Tibial artery (tissue), 4 donors: ENCODE data around the gene BACH1.

ENCODE experiments used
- DNase-seq, 2 donors: peaks; one replicate each; pipeline ENCODE4 v3.0.0-alpha.2; 2019
- H3K27ac ChIP-seq, 2 donors: fragments of 200-600 bp; sonication (generic) in 1 of 2; 1 replicate in 1 of 2; 2 replicates in 1 of 2; pipeline ENCODE4 v1.5.1; 2018 to 2019; ENCODE audit warnings: mild to moderate bottlenecking in 1 of 2
- H3K27me3 ChIP-seq, 2 donors: fragments of 200-600 bp; sonication (generic) in 1 of 2; one replicate each; pipeline versions ENCODE4 v1.5.1 to v1.6.0; 2016 to 2019
- H3K36me3 ChIP-seq, 3 donors: fragments of 200-600 bp; sonication (generic) in 2 of 3; one replicate each; pipeline ENCODE4 v1.5.1; 2016 to 2019; ENCODE audit warnings: mild to moderate bottlenecking in 2 of 3
- H3K4me1 ChIP-seq, 4 donors: fragments of 200-600 bp; sonication (generic) in 2 of 4; 1 replicate in 3 of 4; 2 replicates in 1 of 4; pipeline ENCODE4 v1.5.1; 2016 to 2019
- H3K4me3 ChIP-seq, 2 donors: fragments of 200-600 bp; sonication (generic) in 1 of 2; 1 replicate in 1 of 2; 2 replicates in 1 of 2; pipeline ENCODE4 v1.5.1; 2018 to 2019; ENCODE audit warnings: mild to moderate bottlenecking in 2 of 2
- H3K9me3 ChIP-seq, 3 donors: fragments of 200-600 bp; sonication (generic) in 1 of 3; one replicate each; pipeline ENCODE4 v1.5.1; 2016 to 2019
- CTCF ChIP-seq, 2 experiments: fragments of 200-600 bp in 1 of 2; fragments of 450-650 bp in 1 of 2; IDR thresholded peaks; one replicate each; pipeline ENCODE4 v1.5.1; 2017 to 2019; ENCODE audit warnings: antibody characterized with exemption in 2 of 2, mild to moderate bottlenecking in 1 of 2, moderate library complexity in 1 of 2
- intact Hi-C: fragments of 100-400 bp; cut with DNase I; formaldehyde crosslinking; loops from one replicate; pipeline ENCODE4 v1.15.0; 2023; ENCODE audit warnings: low total_unique reads

Gene BACH1

GRCh38 chr21:29301691-29302090 lies 3.0 kb downstream of the BACH1 start:
- H3K36me3 ChIP-seq = no peaks in the 10 kb centered on the region
- H3K4me3 ChIP-seq = no peak overlapping the region
- H3K9me3 ChIP-seq = no peaks in the 10 kb centered on the region
- no peak for DNase-seq
- intact Hi-C loops = no loop called here
- no peaks in the 10 kb centered on the region for H3K27me3 ChIP-seq
- TF ChIP-seq CTCF (IDR thresholded peaks at IDR 0.05) = no peak
- H3K4me1 ChIP-seq = peaks cover 0 to 75% (median 29%) of the 10 kb centered on the region in 4 donors
- no peak overlapping the region for H3K27ac ChIP-seq

GRCh38 chr21:29302359-29302875 lies 3.7 kb downstream of the BACH1 start:
- no peaks in the 10 kb centered on the region for H3K36me3 ChIP-seq
- H3K4me3 ChIP-seq = no peak overlapping the region
- H3K4me1 ChIP-seq = peaks cover 0 to 82% (median 29%) of the 10 kb centered on the region in 4 donors
- no peak for DNase-seq
- intact Hi-C loops = no loop called here
- peak overlapping the region in 1 of 2 donors; percentile 37 for H3K27ac ChIP-seq
- H3K9me3 ChIP-seq = no peaks in the 10 kb centered on the region
- H3K27me3 ChIP-seq = no peaks in the 10 kb centered on the region
- TF ChIP-seq CTCF (IDR thresholded peaks at IDR 0.05) = no peak

GRCh38 chr21:29303288-29303687 lies 4.6 kb downstream of the BACH1 start:
- H3K9me3 ChIP-seq = no peaks in the 10 kb centered on the region
- H3K4me3 ChIP-seq = no peak overlapping the region
- peaks cover 0 to 87% (median 29%) of the 10 kb centered on the region in 4 donors for H3K4me1 ChIP-seq
- intact Hi-C loops = no loop called here
- no peak for TF ChIP-seq CTCF (IDR thresholded peaks at IDR 0.05)
- no peaks in the 10 kb centered on the region for H3K27me3 ChIP-seq
- H3K27ac ChIP-seq = peak overlapping the region in 1 of 2 donors; percentile 37
- no peaks in the 10 kb centered on the region for H3K36me3 ChIP-seq
- no peak for DNase-seq

GRCh38 chr21:29304597-29304996 lies 5.9 kb downstream of the BACH1 start:
- no peak for DNase-seq
- Histone ChIP-seq H3K27ac (no peak overlapping the region), H3K36me3 (no peaks in the 10 kb centered on the region), H3K9me3 (no peaks in the 10 kb centered on the region), H3K4me1 (peaks cover 0 to 97% (median 32%) of the 10 kb centered on the region in 4 donors), H3K4me3 (no peak overlapping the region), H3K27me3 (no peaks in the 10 kb centered on the region)
- intact Hi-C loops = no loop called here
- TF ChIP-seq CTCF (IDR thresholded peaks at IDR 0.05) = no peak

GRCh38 chr21:29305068-29305467 lies 6.3 kb downstream of the BACH1 start:
- DNase-seq = no peak
- intact Hi-C loops = no loop called here
- no peak overlapping the region for H3K4me3 ChIP-seq
- TF ChIP-seq CTCF (IDR thresholded peaks at IDR 0.05) = no peak
- H3K4me1 ChIP-seq = peaks cover 0 to 93% (median 30%) of the 10 kb centered on the region in 4 donors
- H3K27me3 ChIP-seq = no peaks in the 10 kb centered on the region
- no peaks in the 10 kb centered on the region for H3K36me3 ChIP-seq
- H3K27ac ChIP-seq = no peak overlapping the region
- H3K9me3 ChIP-seq = no peaks in the 10 kb centered on the region

GRCh38 chr21:29305561-29305960 lies 6.8 kb downstream of the BACH1 start:
- no peak for TF ChIP-seq CTCF (IDR thresholded peaks at IDR 0.05)
- DNase-seq = no peak
- Histone ChIP-seq H3K4me3 (no peak overlapping the region), H3K4me1 (peaks cover 0 to 88% (median 28%) of the 10 kb centered on the region in 4 donors), H3K36me3 (no peaks in the 10 kb centered on the region), H3K27ac (no peak overlapping the region), H3K27me3 (no peaks in the 10 kb centered on the region), H3K9me3 (no peaks in the 10 kb centered on the region)
- intact Hi-C loops = no loop called here
